Measurements from ENCODE around the gene PCA3. TPM values are rescaled to one million over a fixed set of nuclear protein-coding genes. Genes with fewer than 3 reads are reported as not detected.
"Not testable (repeated sequence)": the region's sequence is repeated elsewhere in the genome, so short reads cannot be mapped to it uniquely, and the experiment has no call there.

PCA3 gene
- total and polyA plus RNA-seq, 7 experiments from 2014 or later, result not detected

DNA sequence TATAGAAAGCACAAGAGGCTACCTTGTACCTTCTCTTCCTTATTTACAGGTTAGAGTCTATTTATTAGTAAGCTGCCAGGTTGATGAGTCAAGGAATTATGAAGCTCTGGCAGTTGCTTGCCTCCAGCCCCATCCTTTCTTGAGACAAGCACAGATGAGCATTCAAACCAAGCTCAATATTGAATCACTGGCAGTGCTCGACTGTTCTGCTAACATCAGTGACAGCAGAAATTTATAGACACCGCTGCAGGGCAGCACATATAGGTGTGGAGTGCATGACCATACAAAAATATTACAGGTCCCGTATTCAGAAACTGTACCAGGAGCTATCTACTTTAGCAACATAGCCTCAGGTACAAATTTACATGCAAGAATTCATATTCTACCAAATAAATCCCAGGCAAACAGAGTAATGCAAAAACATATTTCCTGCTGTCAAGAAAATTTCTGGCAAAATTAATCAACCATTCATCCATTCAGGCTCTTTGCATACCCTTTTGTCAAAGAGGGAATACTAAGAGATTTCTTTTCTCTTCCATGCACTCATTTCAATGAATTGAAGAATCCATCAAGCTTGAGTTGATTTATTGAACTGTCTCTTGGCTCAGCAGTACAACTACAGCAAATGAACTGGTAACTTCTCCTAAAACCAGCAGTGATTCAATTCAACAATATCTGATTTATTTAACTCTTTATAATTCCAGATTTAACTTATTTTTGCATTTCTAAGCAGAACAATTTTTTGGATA, 26.9 kb upstream of the PCA3 start:
- Histone ChIP-seq H3K9me3 (ENCODE audit: control insufficient read depth in 2 of 3, low read length in 3 of 3) (no peaks in the 10 kb centered on the region), H3K4me1 (ENCODE audit: control insufficient read depth in 2 of 2, insufficient read depth in 2 of 2, low read length in 2 of 2) (no peaks in the 10 kb centered on the region), H3K36me3 (ENCODE audit: control insufficient read depth in 2 of 3, insufficient read depth in 3 of 3, low read length in 3 of 3) (no peaks in the 10 kb centered on the region), H3K4me3 (ENCODE audit: low read length) (no peak overlapping the region), H3K27me3 (ENCODE audit: control insufficient read depth in 2 of 2, insufficient read depth in 2 of 2, low read length in 2 of 2) (no peaks in the 10 kb centered on the region), H3K27ac (ENCODE audit: low read depth, low read length) (no peak overlapping the region)
- H3K9me3 Mint-ChIP-seq, result peaks cover 0 to 7% (median 1%) of the 10 kb centered on the region in 11 donors
- no peak for DNase-seq
- H3K36me3 Mint-ChIP-seq, result peaks cover 0 to 3% (median 0%) of the 10 kb centered on the region in 5 donors
- no peaks in the 10 kb centered on the region for H3K4me1 Mint-ChIP-seq
- H3K27ac Mint-ChIP-seq, result no peak overlapping the region
- no peak overlapping the region for H3K4me3 Mint-ChIP-seq
- no peak for ATAC-seq
- ChIA-PET POLR2A (no interaction called here), CTCF (no interaction called here)
- intact Hi-C loops (cut with micrococcal nuclease), result no loop called here
- H3K27me3 Mint-ChIP-seq, result peaks cover 8 to 36% (median 22%) of the 10 kb centered on the region in 5 donors

DNA sequence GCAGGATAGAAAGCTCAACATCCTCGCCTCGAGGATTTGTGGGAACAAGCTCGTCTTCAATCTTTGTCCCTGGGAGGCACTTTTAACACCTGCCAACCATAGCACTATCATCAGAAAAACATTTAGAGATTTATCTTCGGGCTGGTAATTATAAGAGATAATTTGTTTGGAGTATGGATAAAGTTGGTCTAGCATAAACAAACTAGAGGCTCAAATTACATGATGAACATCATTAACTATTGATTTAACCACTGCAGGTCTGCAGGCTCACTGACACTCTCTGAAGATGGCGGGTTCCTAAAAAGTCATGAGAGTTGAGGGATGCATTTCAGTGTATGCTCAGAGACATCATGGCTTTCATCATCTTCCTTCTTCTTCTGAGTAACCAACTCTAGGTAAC, 25.8 kb upstream of the PCA3 start:
- no peaks in the 10 kb centered on the region for H3K4me1 ChIP-seq (ENCODE audit: control insufficient read depth in 2 of 2, insufficient read depth in 2 of 2, low read length in 2 of 2)
- ATAC-seq (no peak), DNase-seq (no peak)
- peaks cover 0 to 3% (median 0%) of the 10 kb centered on the region in 5 donors for H3K36me3 Mint-ChIP-seq
- no peak overlapping the region for H3K4me3 ChIP-seq (ENCODE audit: low read length)
- no peak overlapping the region for H3K27ac Mint-ChIP-seq
- H3K9me3 ChIP-seq (ENCODE audit: control insufficient read depth in 2 of 3, low read length in 3 of 3), result no peaks in the 10 kb centered on the region
- H3K4me3 Mint-ChIP-seq, result no peak overlapping the region
- CTCF ChIA-PET, result no interaction called here
- no peak overlapping the region for H3K27ac ChIP-seq (ENCODE audit: low read depth, low read length)
- peaks cover 0 to 11% (median 5%) of the 10 kb centered on the region in 11 donors for H3K9me3 Mint-ChIP-seq
- no peaks in the 10 kb centered on the region for H3K27me3 ChIP-seq (ENCODE audit: control insufficient read depth in 2 of 2, insufficient read depth in 2 of 2, low read length in 2 of 2)
- no peaks in the 10 kb centered on the region for H3K4me1 Mint-ChIP-seq
- H3K27me3 Mint-ChIP-seq, result peaks cover 8 to 36% (median 22%) of the 10 kb centered on the region in 5 donors
- no peaks in the 10 kb centered on the region for H3K36me3 ChIP-seq (ENCODE audit: control insufficient read depth in 2 of 3, insufficient read depth in 3 of 3, low read length in 3 of 3)
- intact Hi-C loops (cut with micrococcal nuclease), result no loop called here
- POLR2A ChIA-PET, result no interaction called here

DNA sequence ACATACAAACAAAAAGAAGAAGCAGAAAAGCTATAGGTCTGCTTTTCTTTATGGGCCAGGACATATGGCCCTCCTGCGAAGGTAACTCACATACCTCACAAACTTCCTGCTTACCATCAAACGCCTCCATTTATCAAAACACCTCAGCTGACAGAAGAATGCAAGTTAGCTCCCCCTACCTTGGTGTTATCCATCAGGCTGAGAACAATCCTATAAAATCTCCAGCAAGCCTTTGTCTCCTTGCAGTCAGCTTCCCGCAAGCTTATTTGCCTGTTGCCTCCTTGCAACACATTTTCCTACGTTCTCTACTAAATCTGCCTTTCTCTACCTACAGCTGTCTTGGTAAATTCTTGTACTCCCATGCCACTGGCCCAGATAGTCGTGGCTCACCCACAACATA, 22.7 kb upstream of the PCA3 start:
- Mint-ChIP-seq H3K9me3 (peaks cover 0 to 13% (median 7%) of the 10 kb centered on the region in 11 donors), H3K27me3 (peaks cover 5 to 37% (median 21%) of the 10 kb centered on the region in 5 donors), H3K4me1 (peaks cover 0 to 8% (median 0%) of the 10 kb centered on the region in 7 donors), H3K36me3 (peaks cover 0 to 6% (median 0%) of the 10 kb centered on the region in 5 donors), H3K27ac (no peak overlapping the region), H3K4me3 (no peak overlapping the region)
- DNase-seq, result no peak
- H3K36me3 ChIP-seq (ENCODE audit: control insufficient read depth in 2 of 3, insufficient read depth in 3 of 3, low read length in 3 of 3), result no peaks in the 10 kb centered on the region
- no peaks in the 10 kb centered on the region for H3K9me3 ChIP-seq (ENCODE audit: control insufficient read depth in 2 of 3, low read length in 3 of 3)
- CTCF ChIA-PET, result interaction anchor here (0.5 kb wide), 1 partner anchor 482 kb away, joined by 3 read pairs; no protein-coding TSS in a partner anchor
- intact Hi-C loops (cut with micrococcal nuclease), result no loop called here
- H3K27ac ChIP-seq (ENCODE audit: low read depth, low read length), result no peak overlapping the region
- H3K27me3 ChIP-seq (ENCODE audit: control insufficient read depth in 2 of 2, insufficient read depth in 2 of 2, low read length in 2 of 2), result no peaks in the 10 kb centered on the region
- H3K4me1 ChIP-seq (ENCODE audit: control insufficient read depth in 2 of 2, insufficient read depth in 2 of 2, low read length in 2 of 2), result no peaks in the 10 kb centered on the region
- no peak overlapping the region for H3K4me3 ChIP-seq (ENCODE audit: low read length)
- ATAC-seq, result no peak
- POLR2A ChIA-PET, result no interaction called here

DNA sequence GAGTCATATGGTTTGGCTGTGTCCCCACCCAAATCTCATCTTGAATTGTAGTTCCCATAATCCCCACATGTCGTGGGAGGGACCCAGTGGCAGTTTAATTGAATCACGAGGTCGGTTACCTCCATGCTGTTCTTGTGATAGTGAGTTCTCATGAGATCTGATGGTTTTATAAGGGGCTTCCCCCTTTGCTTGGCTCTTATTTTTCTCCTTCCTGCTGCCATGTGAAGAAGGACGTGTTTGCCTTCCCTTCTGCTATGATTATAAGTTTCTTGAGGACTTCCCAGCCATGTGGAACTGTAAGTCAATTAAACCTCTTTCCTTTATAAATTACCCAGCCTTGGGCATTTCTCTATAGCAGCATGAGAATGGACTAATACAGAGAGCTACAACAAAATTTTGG, 21.3 kb upstream of the PCA3 start:
- H3K4me3 ChIP-seq (ENCODE audit: low read length); H3K27ac ChIP-seq (ENCODE audit: low read depth, low read length); H3K36me3 ChIP-seq (ENCODE audit: control insufficient read depth in 2 of 3, insufficient read depth in 3 of 3, low read length in 3 of 3); H3K4me3 Mint-ChIP-seq; H3K4me1 Mint-ChIP-seq; DNase-seq; POLR2A ChIA-PET; intact Hi-C loops (cut with micrococcal nuclease); H3K4me1 ChIP-seq (ENCODE audit: control insufficient read depth in 2 of 2, insufficient read depth in 2 of 2, low read length in 2 of 2); H3K9me3 ChIP-seq (ENCODE audit: control insufficient read depth in 2 of 3, low read length in 3 of 3); H3K27me3 ChIP-seq (ENCODE audit: control insufficient read depth in 2 of 2, insufficient read depth in 2 of 2, low read length in 2 of 2); H3K36me3 Mint-ChIP-seq; ATAC-seq; H3K27ac Mint-ChIP-seq; CTCF ChIA-PET: not testable (repeated sequence)
- Mint-ChIP-seq H3K27me3 (peaks cover 5 to 35% (median 21%) of the 10 kb centered on the region in 5 donors), H3K9me3 (peaks cover 0 to 13% (median 7%) of the 10 kb centered on the region in 11 donors)

DNA sequence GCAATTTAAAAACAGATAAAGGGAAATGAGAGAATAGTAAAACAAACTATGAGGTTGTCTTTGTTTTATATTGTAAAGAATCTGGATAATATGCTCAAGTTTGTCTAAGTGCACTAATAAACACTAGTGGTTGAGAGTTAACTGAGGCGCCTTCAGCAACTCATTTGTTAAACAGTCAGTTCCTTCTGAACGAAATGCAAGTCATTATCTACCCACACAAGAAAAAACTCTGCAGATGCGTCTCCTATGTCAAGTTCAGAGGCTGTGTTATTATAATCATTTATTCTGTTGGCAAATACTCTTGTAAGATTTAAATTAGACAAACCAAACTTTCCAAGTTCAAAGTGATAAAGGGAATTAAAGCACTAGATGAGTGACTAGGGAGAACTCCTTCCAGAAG, 20.3 kb upstream of the PCA3 start:
- H3K27ac Mint-ChIP-seq, result no peak overlapping the region
- peaks cover 0 to 13% (median 7%) of the 10 kb centered on the region in 11 donors for H3K9me3 Mint-ChIP-seq
- no peak overlapping the region for H3K4me3 Mint-ChIP-seq
- no peaks in the 10 kb centered on the region for H3K4me1 ChIP-seq (ENCODE audit: control insufficient read depth in 2 of 2, insufficient read depth in 2 of 2, low read length in 2 of 2)
- H3K36me3 Mint-ChIP-seq, result peaks cover 0 to 5% (median 0%) of the 10 kb centered on the region in 5 donors
- peaks cover 0 to 37% (median 13%) of the 10 kb centered on the region in 5 donors for H3K27me3 Mint-ChIP-seq
- no peaks in the 10 kb centered on the region for H3K27me3 ChIP-seq (ENCODE audit: control insufficient read depth in 2 of 2, insufficient read depth in 2 of 2, low read length in 2 of 2)
- intact Hi-C loops (cut with micrococcal nuclease), result no loop called here
- no peaks in the 10 kb centered on the region for H3K9me3 ChIP-seq (ENCODE audit: control insufficient read depth in 2 of 3, low read length in 3 of 3)
- no peak overlapping the region for H3K4me3 ChIP-seq (ENCODE audit: low read length)
- H3K4me1 Mint-ChIP-seq, result peaks cover 0 to 8% (median 0%) of the 10 kb centered on the region in 7 donors
- CTCF ChIA-PET, result no interaction called here
- ATAC-seq, result no peak
- DNase-seq, result no peak
- POLR2A ChIA-PET, result no interaction called here
- no peak overlapping the region for H3K27ac ChIP-seq (ENCODE audit: low read depth, low read length)
- no peaks in the 10 kb centered on the region for H3K36me3 ChIP-seq (ENCODE audit: control insufficient read depth in 2 of 3, insufficient read depth in 3 of 3, low read length in 3 of 3)

DNA sequence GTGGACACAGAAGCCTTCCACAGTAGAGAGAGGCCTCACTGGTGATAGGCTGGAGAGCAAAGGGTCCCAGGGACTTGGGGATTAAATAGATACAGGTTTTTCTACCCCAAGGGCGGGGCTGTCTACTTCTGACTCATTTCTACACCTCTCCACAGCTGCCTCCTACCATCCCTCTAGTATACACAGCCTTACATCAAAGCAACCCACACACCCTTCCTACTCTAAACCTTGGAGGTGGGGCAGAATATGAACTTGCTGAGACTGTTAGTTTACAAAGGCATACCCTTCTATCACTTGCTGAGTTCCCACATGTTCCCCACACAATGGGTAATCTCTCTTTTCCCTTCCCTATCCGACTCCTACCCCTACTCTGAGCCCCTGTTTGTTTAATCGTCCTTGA, 19.9 kb upstream of the PCA3 start:
- H3K4me3 Mint-ChIP-seq, result no peak overlapping the region
- ChIA-PET CTCF (no interaction called here), POLR2A (no interaction called here)
- peaks cover 0 to 8% (median 0%) of the 10 kb centered on the region in 7 donors for H3K4me1 Mint-ChIP-seq
- intact Hi-C loops (cut with micrococcal nuclease), result no loop called here
- Histone ChIP-seq H3K4me1 (ENCODE audit: control insufficient read depth in 2 of 2, insufficient read depth in 2 of 2, low read length in 2 of 2) (no peaks in the 10 kb centered on the region), H3K27ac (ENCODE audit: low read depth, low read length) (no peak overlapping the region), H3K9me3 (ENCODE audit: control insufficient read depth in 2 of 3, low read length in 3 of 3) (no peaks in the 10 kb centered on the region), H3K36me3 (ENCODE audit: control insufficient read depth in 2 of 3, insufficient read depth in 3 of 3, low read length in 3 of 3) (no peaks in the 10 kb centered on the region), H3K4me3 (ENCODE audit: low read length) (no peak overlapping the region), H3K27me3 (ENCODE audit: control insufficient read depth in 2 of 2, insufficient read depth in 2 of 2, low read length in 2 of 2) (no peaks in the 10 kb centered on the region)
- no peak for ATAC-seq
- peaks cover 0 to 33% (median 13%) of the 10 kb centered on the region in 5 donors for H3K27me3 Mint-ChIP-seq
- no peak overlapping the region for H3K27ac Mint-ChIP-seq
- peaks cover 0 to 13% (median 7%) of the 10 kb centered on the region in 11 donors for H3K9me3 Mint-ChIP-seq
- peaks cover 0 to 5% (median 0%) of the 10 kb centered on the region in 5 donors for H3K36me3 Mint-ChIP-seq
- DNase-seq, result no peak

DNA sequence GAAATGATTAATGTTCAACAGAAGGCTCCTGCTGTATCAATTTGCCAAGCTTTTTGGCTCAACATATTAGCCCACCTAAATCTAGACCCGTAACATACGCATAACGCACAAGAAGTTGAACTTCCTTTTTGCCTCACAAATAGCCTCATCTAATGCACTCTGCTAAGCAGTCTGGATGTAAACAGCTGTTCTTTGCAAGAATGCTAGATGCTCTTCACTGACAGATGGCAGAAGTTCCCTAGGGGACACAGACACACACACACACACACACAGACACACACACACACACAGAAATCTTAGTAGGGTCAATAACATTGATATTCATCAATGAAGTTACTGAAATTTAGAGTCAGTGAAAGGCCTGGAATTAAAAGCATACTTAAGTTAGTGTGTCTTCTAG, 13.2 kb upstream of the PCA3 start:
- Histone ChIP-seq H3K27me3 (ENCODE audit: control insufficient read depth in 2 of 2, insufficient read depth in 2 of 2, low read length in 2 of 2) (no peaks in the 10 kb centered on the region), H3K9me3 (ENCODE audit: control insufficient read depth in 2 of 3, low read length in 3 of 3) (no peaks in the 10 kb centered on the region), H3K36me3 (ENCODE audit: control insufficient read depth in 2 of 3, insufficient read depth in 3 of 3, low read length in 3 of 3) (no peaks in the 10 kb centered on the region), H3K4me1 (ENCODE audit: control insufficient read depth in 2 of 2, insufficient read depth in 2 of 2, low read length in 2 of 2) (no peaks in the 10 kb centered on the region), H3K4me3 (ENCODE audit: low read length) (no peak overlapping the region), H3K27ac (ENCODE audit: low read depth, low read length) (no peak overlapping the region)
- no peaks in the 10 kb centered on the region for H3K4me1 Mint-ChIP-seq
- H3K27ac Mint-ChIP-seq, result no peak overlapping the region
- H3K27me3 Mint-ChIP-seq, result peaks cover 0 to 7% (median 0%) of the 10 kb centered on the region in 5 donors
- ATAC-seq (no peak), DNase-seq (no peak)
- H3K36me3 Mint-ChIP-seq, result no peaks in the 10 kb centered on the region
- CTCF ChIA-PET, result interaction anchor here (0.6 to 0.7 kb wide), 2 partner anchors 295 to 357 kb away, joined by 3 to 6 read pairs; partner anchors contain the start of gene RFK
- H3K9me3 Mint-ChIP-seq, result no peaks in the 10 kb centered on the region
- no peak overlapping the region for H3K4me3 Mint-ChIP-seq
- POLR2A ChIA-PET, result no interaction called here
- intact Hi-C loops (cut with micrococcal nuclease), result no loop called here

All from naive thymus-derived CD4-positive, alpha-beta T cell (primary cell).